IPS-18c (cell line): ENCODE measurements around the gene USP13.
"Not testable (repeated sequence)": the region's sequence is repeated elsewhere in the genome, so short reads cannot be mapped to it uniquely, and the experiment has no call there.

ENCODE experiments used
- H3K4me3 ChIP-seq: 2 replicates; pipeline ENCODE4 v1.7.0; 2013; ENCODE audit warnings: low read depth, mild to moderate bottlenecking, low read length, moderate library complexity; ENCODE audit not compliant: insufficient read depth
- H3K9me3 ChIP-seq: one replicate; pipeline ENCODE4 v1.6.1; 2013; ENCODE audit warnings: mild to moderate bottlenecking, low read length, moderate library complexity; ENCODE audit not compliant: control insufficient read depth, insufficient read depth

USP13 gene

DNA sequence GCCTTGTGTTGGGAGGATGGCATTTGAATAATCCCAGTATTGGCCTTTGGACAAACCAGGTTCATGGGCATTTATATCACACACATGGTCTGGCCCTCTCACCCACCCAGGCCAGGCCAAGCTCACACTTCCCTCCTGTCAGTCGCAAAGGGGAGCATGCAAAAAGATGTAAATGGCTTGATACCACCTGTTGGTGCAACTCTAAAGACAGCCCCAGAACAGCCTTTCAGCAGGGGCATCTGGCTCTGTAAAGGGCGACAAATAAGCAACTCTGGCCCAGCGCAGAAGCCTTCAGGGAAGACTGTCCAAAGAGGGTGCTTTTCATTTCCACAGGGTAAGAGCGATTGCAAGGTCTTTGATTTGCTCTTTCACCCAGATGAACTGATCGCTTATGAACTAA is 91.8 kb downstream of the USP13 start:
- H3K9me3 ChIP-seq: no peaks in the 10 kb centered on the region
- H3K4me3 ChIP-seq: no peak overlapping the region

DNA sequence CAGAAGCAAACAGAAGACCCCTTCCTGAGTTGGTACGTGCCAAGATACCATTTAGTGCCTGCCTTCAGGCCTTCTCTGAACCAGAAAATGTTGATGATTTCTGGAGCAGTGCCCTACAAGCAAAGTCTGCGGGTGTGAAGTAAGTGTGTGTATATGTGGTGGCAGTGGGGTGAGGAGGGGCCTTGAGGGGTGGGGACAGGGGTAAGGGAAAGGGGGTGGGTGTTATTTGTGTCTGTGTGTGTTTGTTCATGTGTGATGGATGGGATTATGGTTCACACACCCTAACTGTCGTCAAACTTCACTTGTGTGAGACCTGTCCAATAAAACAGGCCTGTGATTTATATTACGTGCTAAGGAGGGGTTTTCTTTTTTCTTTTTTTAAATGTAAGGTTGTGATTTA is 92.2 kb downstream of the USP13 start:
- Histone ChIP-seq H3K4me3 (no peak overlapping the region), H3K9me3 (no peaks in the 10 kb centered on the region)

DNA sequence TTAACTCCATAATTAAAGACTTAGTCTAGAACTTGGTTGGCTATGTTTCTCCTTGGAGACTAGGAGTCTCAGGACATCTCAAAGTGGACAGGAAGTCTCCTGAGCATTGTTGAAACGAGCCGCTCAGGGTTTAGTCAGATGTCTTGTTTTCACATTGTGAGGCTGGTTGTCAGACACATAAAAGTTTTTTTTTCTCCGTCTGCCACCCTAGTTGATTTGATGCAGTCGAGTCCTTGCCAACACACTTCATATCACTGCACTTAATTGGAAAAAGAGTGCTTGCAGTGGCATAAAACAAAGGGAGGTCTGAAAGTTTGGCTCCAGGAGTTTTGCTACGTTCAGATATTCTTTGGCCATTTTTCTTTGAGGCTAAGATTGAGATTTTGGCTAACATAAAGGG is 92.9 kb downstream of the USP13 start:
- no peaks in the 10 kb centered on the region for H3K9me3 ChIP-seq
- no peak overlapping the region for H3K4me3 ChIP-seq

DNA sequence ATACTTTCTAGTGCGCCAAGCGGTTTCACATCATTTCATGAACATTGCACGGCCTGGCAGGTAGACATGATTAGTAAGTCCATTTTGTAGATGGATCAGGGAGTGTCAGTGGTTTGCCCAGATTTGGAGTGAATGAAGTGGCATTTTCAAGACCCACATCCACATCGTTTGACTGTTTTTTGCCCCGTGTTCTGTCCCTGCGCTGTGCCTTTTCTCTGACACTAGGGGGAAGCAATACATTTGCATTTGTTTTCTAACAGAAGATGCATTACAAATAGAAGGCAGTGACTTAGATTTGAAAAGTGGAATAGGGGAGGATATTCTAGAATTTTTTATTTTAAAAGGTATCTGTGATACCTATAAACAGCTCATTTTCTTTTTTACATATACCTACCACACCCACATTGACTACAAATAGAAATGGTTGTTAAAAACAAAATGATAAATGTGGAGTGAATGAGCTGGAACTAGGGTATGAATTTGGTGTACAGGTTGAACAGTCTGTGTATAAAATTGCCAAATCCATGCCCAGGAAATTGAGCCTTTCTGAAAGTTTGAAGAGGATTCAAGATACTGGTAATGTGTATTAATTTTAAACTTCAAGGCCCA is 98.0 kb downstream of the USP13 start:
- Histone ChIP-seq H3K4me3 (no peak overlapping the region), H3K9me3 (no peaks in the 10 kb centered on the region)

- no peak overlapping the region for H3K4me3 ChIP-seq
- no peaks in the 10 kb centered on the region for H3K9me3 ChIP-seq
Observed at GRCh38 chr3:179760944-179761343, 108.1 kb downstream of the USP13 start.

- no peak overlapping the region for H3K4me3 ChIP-seq
- no peaks in the 10 kb centered on the region for H3K9me3 ChIP-seq
Observed at GRCh38 chr3:179765396-179765795, 112.6 kb downstream of the USP13 start.

DNA sequence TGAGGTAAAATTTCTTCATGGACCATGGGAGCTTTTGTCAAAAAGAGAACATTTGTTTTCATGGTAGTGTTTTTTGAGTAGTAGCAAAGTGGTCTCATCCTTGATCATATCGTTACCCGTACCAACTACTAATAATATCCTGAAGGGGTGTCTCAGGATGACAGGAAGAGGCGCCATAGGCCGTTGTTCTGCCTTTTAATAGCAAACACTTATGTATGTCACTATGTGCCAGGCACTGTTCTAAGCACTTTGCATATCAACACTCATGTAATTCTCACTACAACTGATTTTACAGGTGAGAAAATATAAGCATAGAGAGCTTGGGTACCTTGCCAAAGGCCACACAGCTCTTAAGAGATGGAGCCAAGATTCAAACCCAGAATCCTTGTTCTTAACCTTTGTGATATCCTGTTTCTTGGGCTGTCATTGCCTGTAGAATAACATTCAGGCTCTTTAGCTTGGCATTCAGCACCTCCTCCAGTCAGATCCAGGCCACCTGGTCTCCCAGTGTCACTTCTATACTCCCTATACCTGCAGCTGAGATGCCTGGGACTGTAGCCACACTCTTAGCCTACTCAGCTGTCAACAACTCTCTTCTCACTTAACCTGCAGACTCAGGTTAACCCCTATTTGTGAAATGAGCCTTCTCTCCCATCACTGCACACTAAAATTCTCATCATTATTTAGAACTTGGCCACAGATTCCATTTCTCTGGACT is 113.7 kb downstream of the USP13 start:
- Histone ChIP-seq H3K9me3 (no peaks in the 10 kb centered on the region), H3K4me3 (no peak overlapping the region)

- Histone ChIP-seq H3K4me3 (no peak overlapping the region), H3K9me3 (no peaks in the 10 kb centered on the region)
Observed at GRCh38 chr3:179768080-179768479, 115.2 kb downstream of the USP13 start.

DNA sequence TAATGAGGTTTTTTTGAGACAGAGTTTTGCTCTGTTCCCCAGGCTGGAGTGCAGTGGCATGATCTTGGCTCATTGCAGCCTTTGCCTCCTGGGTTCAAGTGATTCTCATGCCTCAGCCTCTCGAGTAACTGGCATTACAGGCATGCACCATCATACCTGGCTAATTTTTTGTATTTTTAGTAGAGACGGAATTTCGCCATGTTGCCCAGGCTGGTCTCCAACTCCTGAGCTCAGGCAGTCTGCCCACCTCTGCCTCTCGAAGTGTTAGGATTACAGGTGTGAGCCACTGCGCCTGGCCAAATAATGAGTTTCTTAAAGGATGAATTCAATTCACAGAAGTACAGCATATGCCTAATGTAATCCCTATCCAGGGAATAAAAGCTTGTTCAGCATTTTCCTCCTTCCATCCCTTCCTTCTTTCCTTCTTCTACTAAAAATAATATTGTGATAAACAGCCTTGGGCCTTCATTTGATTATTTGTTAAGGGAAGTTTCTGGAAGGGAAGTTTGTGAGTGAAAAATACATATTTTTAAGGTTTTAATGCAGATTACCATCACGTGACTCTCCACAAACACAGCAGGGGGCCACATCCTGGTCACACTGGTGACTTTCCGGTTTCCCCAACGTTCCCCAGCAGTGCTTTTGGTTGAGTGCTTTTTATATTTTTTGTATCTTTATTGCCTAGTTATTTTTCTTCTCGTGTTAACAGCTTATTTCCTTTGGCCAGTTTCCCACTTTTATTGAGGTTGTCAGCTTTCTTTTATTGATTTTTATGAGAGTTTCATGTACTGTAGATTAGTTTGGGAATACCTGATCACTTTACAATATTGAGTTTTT is 116.8 kb downstream of the USP13 start:
- peaks cover 4% of the 10 kb centered on the region for H3K9me3 ChIP-seq
- H3K4me3 ChIP-seq: no peak overlapping the region

- peaks cover 4% of the 10 kb centered on the region for H3K9me3 ChIP-seq
Observed at GRCh38 chr3:179771797-179772196, 119.0 kb downstream of the USP13 start.

GRCh38 chr3:179772297-179772696 is 119.5 kb downstream of the USP13 start:
- Histone ChIP-seq H3K9me3 (peaks cover 4% of the 10 kb centered on the region), H3K4me3 (no peak overlapping the region)

More at GRCh38 chr3:179771797-179772196, 119.0 kb downstream of the USP13 start:
- no peak overlapping the region for H3K4me3 ChIP-seq

- Histone ChIP-seq H3K9me3 (peaks cover 4% of the 10 kb centered on the region), H3K4me3 (no peak overlapping the region)
Observed at GRCh38 chr3:179775416-179776122, 122.7 kb downstream of the USP13 start.

DNA sequence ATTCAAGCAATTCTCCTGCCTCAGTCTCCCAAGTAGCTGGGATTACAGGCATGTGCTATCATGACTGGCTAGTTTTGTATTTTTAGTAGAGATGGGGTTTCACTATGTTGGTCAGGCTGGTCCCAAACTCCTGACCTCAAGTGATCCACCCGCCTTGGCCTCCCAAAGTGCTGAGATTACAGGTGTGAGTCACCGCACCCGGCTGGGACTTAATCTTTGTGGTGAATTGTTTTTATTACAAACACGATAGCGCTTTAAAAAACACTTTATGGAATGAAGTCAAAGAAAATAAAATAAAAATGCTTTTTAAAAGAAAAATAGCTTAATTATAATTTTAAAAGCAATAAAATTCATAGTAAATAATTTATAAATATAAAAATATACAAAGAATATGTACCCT is 130.0 kb downstream of the USP13 start:
- H3K9me3 ChIP-seq, H3K4me3 ChIP-seq: not testable (repeated sequence)

DNA sequence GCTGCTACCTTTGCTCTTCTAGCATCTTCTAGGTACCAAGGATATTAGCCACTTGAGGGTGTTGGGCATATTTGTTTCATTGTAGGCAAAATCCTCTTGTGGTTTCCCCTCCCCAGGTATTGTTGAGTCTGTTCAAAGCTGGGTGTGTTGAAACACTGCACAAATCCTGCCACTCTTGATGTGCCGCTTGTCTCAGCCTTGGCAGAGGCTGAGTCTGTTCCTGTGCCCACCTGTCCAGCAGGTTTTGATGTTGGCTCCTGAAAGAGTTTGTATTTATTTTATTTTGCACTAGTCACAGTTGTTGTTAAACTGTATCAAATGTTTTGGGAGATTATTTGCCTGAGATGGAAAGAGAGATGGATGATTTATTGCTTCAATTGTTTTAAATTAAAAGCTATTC is 136.2 kb downstream of the USP13 start:
- Histone ChIP-seq H3K4me3 (no peak overlapping the region), H3K9me3 (no peaks in the 10 kb centered on the region)

DNA sequence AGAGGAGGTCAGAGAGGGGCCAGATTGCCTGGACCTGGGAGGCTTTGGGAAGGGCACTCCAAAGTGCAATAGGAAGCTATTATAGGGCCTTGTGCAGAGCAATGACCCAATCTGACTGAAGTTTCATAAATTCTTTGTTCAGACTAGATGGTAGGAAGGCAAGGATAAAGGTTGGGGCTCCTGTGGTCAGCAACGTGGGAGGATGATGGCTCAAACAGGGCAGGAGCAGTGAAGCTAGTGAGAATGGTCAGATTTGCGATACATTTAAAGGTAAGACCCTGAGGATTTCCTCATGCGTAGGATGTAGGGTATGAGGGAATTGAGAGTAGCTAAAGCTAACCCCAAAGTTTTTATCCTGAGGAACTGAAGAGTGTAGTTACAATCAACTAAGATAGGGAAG is 139.0 kb downstream of the USP13 start:
- Histone ChIP-seq H3K9me3 (no peaks in the 10 kb centered on the region), H3K4me3 (no peak overlapping the region)

DNA sequence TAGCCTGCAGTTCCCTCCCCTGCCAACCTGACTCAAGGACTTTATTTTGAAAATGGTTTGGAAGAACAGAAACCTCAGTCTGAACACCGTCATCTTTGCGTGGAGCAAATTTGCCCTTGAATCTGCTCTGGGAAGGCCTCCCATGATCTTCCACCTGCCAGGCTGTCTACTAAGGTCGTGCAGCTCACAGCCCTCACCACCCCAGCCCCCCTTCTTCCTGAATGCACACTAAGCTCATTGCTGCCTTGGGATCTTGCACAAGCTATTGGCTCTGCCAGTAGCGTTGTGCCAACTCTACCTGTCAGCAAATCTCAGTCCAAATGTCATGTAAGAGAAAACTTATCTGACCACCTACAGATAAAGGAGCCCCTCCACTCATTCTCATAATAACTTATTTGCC is 141.5 kb downstream of the USP13 start:
- Histone ChIP-seq H3K9me3 (no peaks in the 10 kb centered on the region), H3K4me3 (no peak overlapping the region)

- H3K9me3 ChIP-seq: no peaks in the 10 kb centered on the region
- no peak overlapping the region for H3K4me3 ChIP-seq
Observed at GRCh38 chr3:179796421-179796820, 143.6 kb downstream of the USP13 start.
